ENCODE measurements around the gene TRIM15.

GRCh38 chr6:30206152-30206551, 42.8 kb downstream of the TRIM15 start:
- TF ChIP-seq POLR2AphosphoS5 (IDR thresholded peaks at IDR 0.05) (no peak), POLR2A (IDR thresholded peaks at IDR 0.05) (no peak), EP300 (IDR thresholded peaks at IDR 0.05) (no peak)

Data from stomach (tissue), 4 donors.